ENCODE results near the gene AUP1.

The AUP1 gene

DNA sequence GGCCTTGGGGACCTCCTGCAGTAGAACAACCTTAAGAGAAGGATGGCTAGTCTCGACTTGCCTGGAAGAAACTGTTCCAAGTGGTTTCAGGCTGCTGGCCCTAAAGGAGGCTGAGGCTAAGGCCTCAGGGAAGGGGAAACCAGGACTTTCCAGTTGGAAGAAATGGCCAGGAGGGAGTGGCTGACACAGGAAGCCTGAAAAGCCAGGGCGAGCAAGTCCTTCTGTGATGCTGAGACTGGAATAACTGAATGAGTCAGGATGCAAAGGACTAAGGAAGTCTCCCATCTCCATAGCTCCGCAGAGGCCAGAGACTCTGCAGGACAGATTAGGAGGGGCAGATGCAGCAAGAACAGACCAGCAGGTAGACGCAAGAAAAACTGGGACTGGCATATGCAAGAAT lies 7.6 kb upstream of the AUP1 start:
- H3K4me3 ChIP-seq (ENCODE audit: severe bottlenecking): no peak overlapping the region
- peaks cover 7% of the 10 kb centered on the region for H3K4me1 ChIP-seq (ENCODE audit: insufficient read depth, poor library complexity, severe bottlenecking)
- DNase-seq (ENCODE audit: low spot score): no peak
- ATAC-seq (ENCODE audit: low read depth): peak; percentile 53
- H3K36me3 ChIP-seq (ENCODE audit: low read depth): peaks cover 8% of the 10 kb centered on the region; the same call in 1 of the 2 replicates
- TF ChIP-seq, protein P1, sequence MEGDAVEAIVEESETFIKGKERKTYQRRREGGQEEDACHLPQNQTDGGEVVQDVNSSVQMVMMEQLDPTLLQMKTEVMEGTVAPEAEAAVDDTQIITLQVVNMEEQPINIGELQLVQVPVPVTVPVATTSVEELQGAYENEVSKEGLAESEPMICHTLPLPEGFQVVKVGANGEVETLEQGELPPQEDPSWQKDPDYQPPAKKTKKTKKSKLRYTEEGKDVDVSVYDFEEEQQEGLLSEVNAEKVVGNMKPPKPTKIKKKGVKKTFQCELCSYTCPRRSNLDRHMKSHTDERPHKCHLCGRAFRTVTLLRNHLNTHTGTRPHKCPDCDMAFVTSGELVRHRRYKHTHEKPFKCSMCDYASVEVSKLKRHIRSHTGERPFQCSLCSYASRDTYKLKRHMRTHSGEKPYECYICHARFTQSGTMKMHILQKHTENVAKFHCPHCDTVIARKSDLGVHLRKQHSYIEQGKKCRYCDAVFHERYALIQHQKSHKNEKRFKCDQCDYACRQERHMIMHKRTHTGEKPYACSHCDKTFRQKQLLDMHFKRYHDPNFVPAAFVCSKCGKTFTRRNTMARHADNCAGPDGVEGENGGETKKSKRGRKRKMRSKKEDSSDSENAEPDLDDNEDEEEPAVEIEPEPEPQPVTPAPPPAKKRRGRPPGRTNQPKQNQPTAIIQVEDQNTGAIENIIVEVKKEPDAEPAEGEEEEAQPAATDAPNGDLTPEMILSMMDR (IDR thresholded peaks at IDR 0.05; ENCODE audit: poor library complexity, severe bottlenecking): no peak
- H3K9me3 ChIP-seq (ENCODE audit: severe bottlenecking): no peaks in the 10 kb centered on the region
- no peak overlapping the region for H3K27ac ChIP-seq (ENCODE audit: poor library complexity, severe bottlenecking)
- H3K27me3 ChIP-seq (ENCODE audit: insufficient read depth, poor library complexity, severe bottlenecking): no peaks in the 10 kb centered on the region

DNA sequence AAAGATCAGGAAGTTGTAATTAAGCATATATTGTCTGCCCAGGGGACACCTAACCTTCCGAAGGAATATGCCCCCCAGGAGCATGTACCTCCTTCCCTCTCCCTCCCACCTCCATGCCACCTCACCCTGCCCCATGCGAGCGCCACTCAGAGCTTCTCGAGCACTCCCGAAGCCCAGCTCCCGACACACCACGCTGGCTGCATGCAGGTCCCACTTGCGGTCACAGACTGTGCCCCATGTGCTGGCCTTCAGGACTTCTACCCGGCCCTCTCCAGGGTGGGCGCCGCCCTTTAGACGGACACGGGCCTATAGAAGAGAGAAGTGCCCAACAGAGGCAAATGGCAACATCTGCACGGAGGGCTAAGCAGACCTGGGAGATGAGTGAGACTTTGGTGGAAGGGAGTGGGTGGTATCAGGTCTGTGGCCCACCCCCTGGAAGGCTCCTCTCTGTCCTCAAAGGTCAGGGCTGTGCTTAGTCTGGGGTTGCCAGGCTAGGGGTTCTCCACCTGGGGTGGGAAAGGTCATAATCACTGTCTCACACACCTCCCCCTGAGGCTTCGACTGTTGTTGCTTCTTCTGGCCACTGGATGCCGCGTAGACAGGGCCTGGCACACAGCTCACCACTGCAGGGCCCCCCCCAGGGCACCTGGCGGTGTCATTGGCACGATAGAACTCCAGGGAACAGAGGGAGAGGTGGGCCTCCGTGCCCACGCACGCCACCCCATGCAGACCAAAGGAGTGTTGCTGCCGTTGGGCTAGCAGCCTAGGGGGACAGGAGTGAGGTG lies 6.9 kb upstream of the AUP1 start:
- peaks cover 11% of the 10 kb centered on the region; the same call in 1 of the 2 replicates for H3K36me3 ChIP-seq (ENCODE audit: low read depth)
- TF ChIP-seq, protein P1 (IDR thresholded peaks at IDR 0.05; ENCODE audit: poor library complexity, severe bottlenecking): no peak
- no peak for ATAC-seq (ENCODE audit: low read depth)
- no peaks in the 10 kb centered on the region for H3K9me3 ChIP-seq (ENCODE audit: severe bottlenecking)
- DNase-seq (ENCODE audit: low spot score): no peak
- H3K4me3 ChIP-seq (ENCODE audit: severe bottlenecking): no peak overlapping the region
- H3K27ac ChIP-seq (ENCODE audit: poor library complexity, severe bottlenecking): no peak overlapping the region
- H3K27me3 ChIP-seq (ENCODE audit: insufficient read depth, poor library complexity, severe bottlenecking): no peaks in the 10 kb centered on the region
- peaks cover 7% of the 10 kb centered on the region for H3K4me1 ChIP-seq (ENCODE audit: insufficient read depth, poor library complexity, severe bottlenecking)

DNA sequence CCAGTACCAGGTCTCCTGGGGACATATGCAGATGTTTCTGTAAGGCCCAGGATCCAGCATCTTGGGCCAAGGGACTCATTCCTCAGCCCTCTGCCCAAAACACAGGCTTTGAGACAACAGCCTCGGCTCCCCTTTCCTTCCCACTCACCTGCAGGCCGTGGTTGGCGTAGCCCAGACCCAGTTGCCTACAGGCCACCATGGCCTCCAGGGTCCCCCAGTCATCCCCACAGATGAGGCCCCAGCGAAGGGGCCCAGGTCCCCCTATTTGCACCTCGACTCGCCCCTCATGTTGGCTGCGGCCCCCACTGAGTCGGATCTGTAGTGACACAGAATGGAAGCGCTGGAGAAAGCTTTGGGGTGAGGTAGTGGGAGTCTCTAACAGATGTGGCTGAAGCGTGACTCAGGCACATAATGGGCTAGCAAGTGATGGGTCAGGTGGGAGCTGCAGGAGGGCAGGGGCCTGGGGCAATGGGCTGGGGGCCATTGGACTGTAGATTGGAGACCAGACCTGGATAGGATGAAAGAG lies 6.0 kb upstream of the AUP1 start:
- Histone ChIP-seq H3K4me3 (ENCODE audit: severe bottlenecking) (no peak overlapping the region), H3K27ac (ENCODE audit: poor library complexity, severe bottlenecking) (no peak overlapping the region), H3K4me1 (ENCODE audit: insufficient read depth, poor library complexity, severe bottlenecking) (peaks cover 7% of the 10 kb centered on the region), H3K27me3 (ENCODE audit: insufficient read depth, poor library complexity, severe bottlenecking) (no peaks in the 10 kb centered on the region), H3K9me3 (ENCODE audit: severe bottlenecking) (no peaks in the 10 kb centered on the region), H3K36me3 (ENCODE audit: low read depth) (peaks cover 11% of the 10 kb centered on the region; the same call in 1 of the 2 replicates)
- TF ChIP-seq, protein P1 (IDR thresholded peaks at IDR 0.05; ENCODE audit: poor library complexity, severe bottlenecking): no peak
- ATAC-seq (ENCODE audit: low read depth) (no peak), DNase-seq (ENCODE audit: low spot score) (no peak)

DNA sequence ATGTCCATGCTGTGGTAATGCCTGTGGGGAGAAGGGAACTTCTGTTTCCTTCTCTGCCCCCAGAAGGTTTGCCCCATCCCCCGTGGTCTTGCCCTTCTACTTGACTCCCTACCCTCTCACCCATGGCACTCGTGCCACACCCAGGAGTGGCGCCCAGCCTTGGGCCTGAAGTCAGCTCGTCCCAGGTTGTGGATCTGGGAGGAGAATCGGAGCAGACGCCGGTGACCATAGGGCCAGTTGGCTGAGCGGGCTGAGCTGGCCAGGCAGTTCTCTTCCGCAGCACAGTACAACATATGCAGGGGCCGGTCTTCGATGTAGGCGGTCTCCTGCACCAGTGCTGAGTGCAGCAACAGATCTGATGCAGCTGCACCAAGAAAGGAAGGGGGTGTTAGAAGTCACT lies 4.9 kb upstream of the AUP1 start:
- H3K4me3 ChIP-seq (ENCODE audit: severe bottlenecking): no peak overlapping the region
- peaks cover 11% of the 10 kb centered on the region; the same call in 1 of the 2 replicates for H3K36me3 ChIP-seq (ENCODE audit: low read depth)
- ATAC-seq (ENCODE audit: low read depth): no peak
- H3K4me1 ChIP-seq (ENCODE audit: insufficient read depth, poor library complexity, severe bottlenecking): peaks cover 7% of the 10 kb centered on the region
- H3K27me3 ChIP-seq (ENCODE audit: insufficient read depth, poor library complexity, severe bottlenecking): no peaks in the 10 kb centered on the region
- DNase-seq (ENCODE audit: low spot score): no peak
- no peak overlapping the region for H3K27ac ChIP-seq (ENCODE audit: poor library complexity, severe bottlenecking)
- TF ChIP-seq, protein P1 (IDR thresholded peaks at IDR 0.05; ENCODE audit: poor library complexity, severe bottlenecking): no peak
- H3K9me3 ChIP-seq (ENCODE audit: severe bottlenecking): no peaks in the 10 kb centered on the region

DNA sequence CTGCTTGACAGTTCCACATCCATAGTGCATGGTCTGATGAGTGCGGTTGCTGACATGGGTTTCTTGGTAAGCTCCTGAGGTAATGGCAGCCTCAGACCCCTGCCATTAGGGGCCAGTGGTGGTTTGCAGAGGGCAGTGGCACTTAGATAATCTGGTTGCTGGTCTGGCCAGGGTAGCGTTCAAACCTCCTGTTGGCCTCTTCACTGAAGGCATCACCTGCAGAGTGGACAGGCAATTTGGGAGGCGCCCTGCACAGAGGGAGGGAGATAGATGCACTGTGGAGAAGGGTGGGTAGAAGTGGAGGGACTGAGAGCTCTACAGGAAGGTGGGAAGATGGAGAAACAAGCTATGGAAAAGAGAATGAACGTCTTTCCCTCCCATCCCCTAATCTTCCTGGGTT lies 4.0 kb upstream of the AUP1 start:
- peaks cover 13% of the 10 kb centered on the region for H3K36me3 ChIP-seq (ENCODE audit: low read depth)
- no peaks in the 10 kb centered on the region for H3K27me3 ChIP-seq (ENCODE audit: insufficient read depth, poor library complexity, severe bottlenecking)
- DNase-seq (ENCODE audit: low spot score) (no peak), ATAC-seq (ENCODE audit: low read depth) (no peak)
- no peak overlapping the region for H3K27ac ChIP-seq (ENCODE audit: poor library complexity, severe bottlenecking)
- peaks cover 7% of the 10 kb centered on the region for H3K4me1 ChIP-seq (ENCODE audit: insufficient read depth, poor library complexity, severe bottlenecking)
- TF ChIP-seq, protein P1 (IDR thresholded peaks at IDR 0.05; ENCODE audit: poor library complexity, severe bottlenecking): no peak
- H3K4me3 ChIP-seq (ENCODE audit: severe bottlenecking): no peak overlapping the region
- H3K9me3 ChIP-seq (ENCODE audit: severe bottlenecking): no peaks in the 10 kb centered on the region
